Mucosa of descending colon (tissue), 3 donors: ENCODE results near the gene GANAB. TPM values are rescaled to one million over a fixed set of nuclear protein-coding genes. Genes with fewer than 3 reads are reported as not detected.

Source experiments
- ATAC-seq: fragments of 200-7000 bp; cut with Tn5 transposase; one replicate; pipeline ENCODE4 v1.9.1; 2020; ENCODE audit warnings: mild to moderate bottlenecking, moderate library complexity
- DNase-seq, 3 donors: peaks; one replicate each; pipeline ENCODE4 v3.0.0-alpha.2; 2020
- H3K36me3 ChIP-seq: fragments of 200-600 bp; one replicate; pipeline ENCODE4 v1.8.0; 2021; ENCODE audit warnings: low read depth, mild to moderate bottlenecking
- H3K4me1 ChIP-seq: fragments of 200-600 bp; one replicate; pipeline ENCODE4 v1.8.0; 2021; ENCODE audit warnings: low read depth, mild to moderate bottlenecking
- H3K4me3 ChIP-seq: fragments of 200-600 bp; one replicate; pipeline ENCODE4 v1.8.0; 2021; ENCODE audit warnings: mild to moderate bottlenecking
- H3K9me3 ChIP-seq: fragments of 200-600 bp; one replicate; pipeline ENCODE4 v1.8.0; 2021; ENCODE audit warnings: mild to moderate bottlenecking
- intact Hi-C, 2 donors: fragments of 100-400 bp; cut with DNase I in 1 of 2; cut with micrococcal nuclease in 1 of 2; formaldehyde crosslinking; loops; one replicate each; pipeline versions ENCODE4 v1.11.0 to v1.11.1; 2022; cut with DNase I, micrococcal nuclease
- total RNA-seq, 3 donors: library from RNA; stranded (reverse); fragmentation: NEBNext Ultra II Directional in 2 of 3; extraction: Animal tissue kit (Norgen Biotek cat#: 25700) in 2 of 3; gene quantifications; one replicate each; pipeline versions ENCODE4 v1.2.1 to v1.2.4, GENCODE V29; 2021 to 2023
- TF ChIP-seq, protein P1 (sequence below): fragments of 200-600 bp; IDR thresholded peaks from one replicate; pipeline ENCODE4 v1.8.0; 2022; ENCODE audit warnings: antibody characterized with exemption, mild to moderate bottlenecking
- donor health status: DM: no; HTN: no; CAD: no; lungs with moderate emphysema.
- donor health status: DM: no; HTN: no; CAD: no.
- donor health status: DM: no; HTN: yes; CAD: no.

Gene GANAB
- total RNA-seq, 3 donors from 2014 or later: 202 to 232 (median 223) TPM

DNA sequence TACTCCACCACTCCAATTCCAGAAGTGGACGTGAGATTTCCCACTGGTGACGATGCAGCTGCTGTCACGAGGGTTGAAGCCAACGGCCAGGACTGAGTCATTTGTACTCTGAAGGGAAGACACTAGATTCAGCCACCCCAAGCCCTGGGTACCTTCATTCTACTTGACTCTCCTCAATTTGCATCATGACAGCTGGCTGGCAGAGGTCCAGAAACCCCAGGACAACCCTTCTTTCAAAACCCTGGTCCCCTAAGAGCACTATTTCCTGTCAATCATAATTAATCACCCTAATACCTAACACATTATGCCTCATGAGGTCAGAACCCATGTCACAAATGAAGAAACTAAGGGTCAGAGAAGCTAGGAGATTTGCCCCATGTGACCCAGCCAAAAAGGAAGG lies 38.7 kb downstream of the GANAB start:
- TF ChIP-seq, protein P1, sequence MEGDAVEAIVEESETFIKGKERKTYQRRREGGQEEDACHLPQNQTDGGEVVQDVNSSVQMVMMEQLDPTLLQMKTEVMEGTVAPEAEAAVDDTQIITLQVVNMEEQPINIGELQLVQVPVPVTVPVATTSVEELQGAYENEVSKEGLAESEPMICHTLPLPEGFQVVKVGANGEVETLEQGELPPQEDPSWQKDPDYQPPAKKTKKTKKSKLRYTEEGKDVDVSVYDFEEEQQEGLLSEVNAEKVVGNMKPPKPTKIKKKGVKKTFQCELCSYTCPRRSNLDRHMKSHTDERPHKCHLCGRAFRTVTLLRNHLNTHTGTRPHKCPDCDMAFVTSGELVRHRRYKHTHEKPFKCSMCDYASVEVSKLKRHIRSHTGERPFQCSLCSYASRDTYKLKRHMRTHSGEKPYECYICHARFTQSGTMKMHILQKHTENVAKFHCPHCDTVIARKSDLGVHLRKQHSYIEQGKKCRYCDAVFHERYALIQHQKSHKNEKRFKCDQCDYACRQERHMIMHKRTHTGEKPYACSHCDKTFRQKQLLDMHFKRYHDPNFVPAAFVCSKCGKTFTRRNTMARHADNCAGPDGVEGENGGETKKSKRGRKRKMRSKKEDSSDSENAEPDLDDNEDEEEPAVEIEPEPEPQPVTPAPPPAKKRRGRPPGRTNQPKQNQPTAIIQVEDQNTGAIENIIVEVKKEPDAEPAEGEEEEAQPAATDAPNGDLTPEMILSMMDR: no peak
- Histone ChIP-seq H3K9me3 (no peaks in the 10 kb centered on the region), H3K36me3 (no peaks in the 10 kb centered on the region), H3K4me1 (peaks cover 18% of the 10 kb centered on the region), H3K4me3 (no peak overlapping the region)
- intact Hi-C loops: no loop called here
- ATAC-seq (no peak), DNase-seq (no peak)

DNA sequence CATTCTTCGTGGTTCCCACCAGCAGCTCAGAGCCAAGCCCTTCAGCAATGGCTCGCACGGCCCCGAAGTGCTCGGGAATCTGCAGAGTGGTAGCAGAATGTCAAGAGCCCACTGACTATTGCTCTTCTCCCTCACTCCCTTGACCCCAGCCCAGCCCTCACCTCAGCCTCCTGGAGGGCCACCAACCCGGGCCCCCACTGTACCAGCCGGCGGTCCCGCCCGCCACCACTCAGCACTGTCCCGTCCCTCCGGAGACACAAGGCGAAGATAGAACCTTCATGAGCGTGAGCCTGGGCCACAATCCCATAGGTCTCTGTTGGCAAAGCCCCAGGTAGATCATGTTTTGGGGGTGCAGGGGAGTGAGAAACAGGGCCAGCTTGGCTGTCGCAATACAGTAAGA lies 40.5 kb downstream of the GANAB start:
- peaks cover 12% of the 10 kb centered on the region for H3K4me1 ChIP-seq
- no peaks in the 10 kb centered on the region for H3K36me3 ChIP-seq
- DNase-seq (no peak), ATAC-seq (no peak)
- no peak overlapping the region for H3K4me3 ChIP-seq
- intact Hi-C loops: no loop called here
- H3K9me3 ChIP-seq: no peaks in the 10 kb centered on the region
- TF ChIP-seq, protein P1: no peak

DNA sequence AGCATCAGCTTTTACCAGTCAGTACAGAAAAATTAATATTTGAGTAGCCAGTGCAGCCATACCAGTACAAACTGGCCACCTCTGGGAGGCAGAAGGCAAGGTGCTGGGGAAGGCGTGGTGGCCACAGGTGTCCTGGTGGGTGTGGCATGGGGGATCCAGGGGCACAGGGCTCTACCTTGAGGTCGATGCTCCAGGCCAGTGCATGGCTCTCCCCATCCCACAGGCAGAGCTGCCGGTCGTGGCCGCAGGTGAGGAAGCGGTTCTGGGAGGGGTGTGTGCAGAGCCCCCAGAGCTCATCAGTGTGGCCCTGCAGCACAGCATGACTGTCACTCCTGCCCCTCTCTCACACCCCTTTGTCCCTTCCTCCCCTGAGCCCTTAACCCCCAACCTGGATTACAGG lies 40.9 kb downstream of the GANAB start:
- H3K4me1 ChIP-seq: peaks cover 12% of the 10 kb centered on the region
- H3K4me3 ChIP-seq: no peak overlapping the region
- H3K36me3 ChIP-seq: no peaks in the 10 kb centered on the region
- intact Hi-C loops: no loop called here
- DNase-seq (no peak), ATAC-seq (no peak)
- no peaks in the 10 kb centered on the region for H3K9me3 ChIP-seq
- TF ChIP-seq, protein P1: no peak

DNA sequence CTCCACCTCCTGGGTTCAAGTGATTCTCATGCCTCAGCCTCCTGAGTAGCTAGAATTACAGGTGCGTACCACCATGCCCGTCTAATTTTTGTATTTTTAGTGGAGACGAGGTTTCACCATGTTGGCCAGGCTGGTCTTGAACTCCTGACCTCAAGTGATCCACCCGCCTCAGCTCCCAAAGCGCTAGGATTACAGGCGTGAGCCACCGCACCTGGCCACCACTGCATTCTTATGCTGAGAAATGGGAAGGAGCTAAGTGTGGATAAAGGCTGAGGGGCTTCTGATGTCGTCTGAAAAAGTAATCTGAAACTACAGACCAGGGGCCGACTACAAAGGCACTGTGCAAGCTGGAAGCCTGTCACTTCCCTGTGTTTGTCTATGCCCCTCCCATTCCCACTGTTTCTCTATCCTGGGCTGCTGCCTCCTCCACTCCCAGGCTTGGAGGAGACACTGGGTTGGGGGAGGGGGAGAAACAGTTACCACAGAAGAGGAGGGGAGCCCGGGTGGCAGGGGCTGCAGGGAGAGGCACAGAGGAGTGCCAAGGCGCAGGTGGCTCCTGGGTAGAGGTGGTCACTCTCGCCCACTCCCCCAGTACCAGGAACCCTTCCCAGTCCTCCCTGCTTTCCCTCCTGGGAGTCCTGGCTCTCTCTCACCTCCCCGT lies 41.8 kb downstream of the GANAB start:
- Histone ChIP-seq H3K9me3 (no peaks in the 10 kb centered on the region), H3K4me1 (peaks cover 21% of the 10 kb centered on the region), H3K36me3 (no peaks in the 10 kb centered on the region), H3K4me3 (no peak overlapping the region)
- TF ChIP-seq, protein P1: no peak
- intact Hi-C loops: no loop called here
- DNase-seq: no peak
- ATAC-seq: no peak

DNA sequence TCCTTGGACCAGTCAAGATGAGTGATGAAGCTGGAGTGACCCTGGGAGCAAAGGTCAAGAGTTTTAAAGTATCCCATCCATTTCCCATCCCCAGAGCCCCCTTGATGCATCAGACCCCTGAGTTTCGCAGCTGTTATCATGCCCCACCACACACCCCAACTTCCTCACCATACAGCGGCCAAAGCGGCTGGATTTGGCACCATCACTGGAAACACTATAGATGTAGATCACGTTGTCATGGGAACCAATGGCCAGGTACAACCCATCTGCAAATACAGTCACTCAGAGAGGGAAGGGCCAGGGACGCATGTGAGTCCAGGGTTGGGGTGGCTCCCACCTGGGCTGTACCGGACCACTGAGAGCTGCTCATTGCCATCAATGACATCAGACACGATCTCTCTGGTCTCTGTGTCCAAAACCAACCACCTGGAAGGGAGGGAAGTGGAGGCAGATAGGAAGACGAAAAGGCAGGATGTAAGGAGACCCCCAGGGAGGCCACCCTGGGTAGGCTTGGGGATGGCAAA lies 42.6 kb downstream of the GANAB start:
- H3K4me1 ChIP-seq: peaks cover 28% of the 10 kb centered on the region
- intact Hi-C loops: no loop called here
- H3K9me3 ChIP-seq: no peaks in the 10 kb centered on the region

More for the DNA sequence above, 42.6 kb downstream of the GANAB start:
- TF ChIP-seq, protein P1: no peak
- Histone ChIP-seq H3K4me3 (no peak overlapping the region), H3K36me3 (no peaks in the 10 kb centered on the region)
- DNase-seq (peak in 1 of 3 donors; percentile 39), ATAC-seq (no peak)
